ENCODE measurements around the gene JPH3.
A peak's percentile ranks its signal among the peaks of the same experiment; 100 is the strongest.

The JPH3 gene

DNA sequence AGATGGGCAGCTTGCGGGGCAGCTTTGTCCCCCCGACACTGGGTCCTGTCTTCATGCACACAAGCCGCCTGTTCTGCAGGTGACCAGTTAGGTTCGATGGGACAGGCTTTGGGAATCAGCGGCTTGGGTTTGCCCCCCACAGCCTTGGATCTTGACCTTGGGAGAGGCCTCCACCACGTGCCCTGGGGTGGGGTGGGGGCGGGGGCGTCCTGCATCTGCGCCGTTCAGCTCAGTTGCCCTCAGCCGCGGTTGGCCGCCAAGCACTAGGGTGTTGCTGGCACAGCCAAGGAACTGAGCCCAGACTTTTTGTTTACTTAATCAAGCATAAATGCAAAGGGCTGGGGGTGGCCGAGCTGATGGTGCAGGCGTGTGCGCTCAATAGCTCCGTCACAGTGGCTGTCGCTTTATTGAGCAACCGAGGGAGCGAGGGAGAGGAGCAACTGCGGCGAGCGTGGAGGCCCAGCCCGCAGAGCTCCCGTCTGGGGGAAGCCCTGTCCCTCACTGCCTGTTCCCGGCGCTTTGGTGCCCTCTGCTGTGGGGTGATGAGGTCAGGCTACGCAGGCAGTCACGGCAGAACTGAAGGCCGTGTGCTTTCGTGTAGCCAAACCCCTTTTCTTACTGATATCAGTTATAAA is 33.9 kb downstream of the JPH3 start:
- peaks cover under 1 to 2% of the 10 kb centered on the region in 2 donors for H3K9me3 ChIP-seq (ENCODE audit: control insufficient read depth in 1 of 2, low read length in 2 of 2)
- H3K36me3 ChIP-seq (ENCODE audit: control insufficient read depth in 1 of 2, insufficient read depth in 2 of 2, low read length in 2 of 2): no peaks in the 10 kb centered on the region
- peak overlapping the region; percentile 43 to 48 for H3K4me3 ChIP-seq (ENCODE audit: low read depth in 1 of 2, low read length in 2 of 2)
- no peak overlapping the region for H3K27ac ChIP-seq (ENCODE audit: low read depth, low read length)
- H3K27me3 ChIP-seq (ENCODE audit: control insufficient read depth in 1 of 2, insufficient read depth in 2 of 2, low read length in 2 of 2): no peaks in the 10 kb centered on the region
- peak overlapping the region; percentile 10 to 12 for H3K9ac ChIP-seq (ENCODE audit: low read depth in 1 of 2, low read length in 2 of 2)
- H3K4me1 ChIP-seq (ENCODE audit: control insufficient read depth in 1 of 2, insufficient read depth in 2 of 2, low read length in 2 of 2): peaks cover 4 to 12% of the 10 kb centered on the region in 2 donors

DNA sequence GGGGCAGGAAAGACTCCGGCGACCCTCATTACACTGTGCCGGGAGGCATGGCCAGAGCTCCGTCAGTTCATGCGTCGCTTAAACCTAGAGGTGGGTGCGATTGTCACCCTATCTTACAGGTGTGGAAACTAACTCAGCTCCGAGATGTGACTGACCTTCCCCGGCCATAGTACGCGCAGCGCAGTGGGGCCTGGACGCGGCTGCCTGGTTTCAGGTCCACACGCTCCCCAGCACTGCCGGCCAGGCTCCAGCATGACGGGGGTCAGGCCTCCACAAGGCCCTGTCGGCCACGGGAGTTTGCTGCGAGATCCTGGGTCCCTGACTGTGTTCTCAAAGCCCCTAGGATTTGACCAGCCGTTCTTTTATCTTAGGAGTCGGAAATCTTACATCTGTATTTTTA is 34.4 kb downstream of the JPH3 start:
- H3K27me3 ChIP-seq (ENCODE audit: control insufficient read depth in 1 of 2, insufficient read depth in 2 of 2, low read length in 2 of 2): no peaks in the 10 kb centered on the region
- H3K9ac ChIP-seq (ENCODE audit: low read depth in 1 of 2, low read length in 2 of 2): no peak overlapping the region
- no peak overlapping the region for H3K27ac ChIP-seq (ENCODE audit: low read depth, low read length)
- no peaks in the 10 kb centered on the region for H3K36me3 ChIP-seq (ENCODE audit: control insufficient read depth in 1 of 2, insufficient read depth in 2 of 2, low read length in 2 of 2)
- no peaks in the 10 kb centered on the region for H3K9me3 ChIP-seq (ENCODE audit: control insufficient read depth in 1 of 2, low read length in 2 of 2)
- peaks cover 4 to 12% of the 10 kb centered on the region in 2 donors for H3K4me1 ChIP-seq (ENCODE audit: control insufficient read depth in 1 of 2, insufficient read depth in 2 of 2, low read length in 2 of 2)
- no peak overlapping the region for H3K4me3 ChIP-seq (ENCODE audit: low read depth in 1 of 2, low read length in 2 of 2)

DNA sequence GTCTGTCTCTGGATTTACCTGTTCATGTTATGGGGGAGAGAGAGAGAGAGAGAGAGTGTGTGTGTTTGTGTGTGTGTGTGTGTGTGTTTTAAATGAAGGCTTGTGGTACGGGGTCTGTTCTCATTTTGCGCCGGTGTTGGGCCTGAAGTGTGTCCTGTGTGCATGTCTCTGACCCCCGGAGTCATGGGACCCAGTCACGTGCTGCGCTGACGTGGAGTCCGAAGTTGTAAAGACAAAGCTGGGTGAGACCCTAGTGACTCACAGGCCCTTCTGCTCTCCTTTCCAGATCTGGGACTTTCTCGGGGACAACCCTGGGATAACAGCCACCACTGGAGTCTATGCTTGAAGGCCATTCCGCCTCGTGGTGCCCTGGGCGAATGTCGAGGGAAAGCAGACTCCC is 35.0 kb downstream of the JPH3 start:
- Histone ChIP-seq H3K9ac (ENCODE audit: low read depth in 1 of 2, low read length in 2 of 2) (no peak overlapping the region), H3K4me1 (ENCODE audit: control insufficient read depth in 1 of 2, insufficient read depth in 2 of 2, low read length in 2 of 2) (peaks cover 4 to 12% of the 10 kb centered on the region in 2 donors), H3K4me3 (ENCODE audit: low read depth in 1 of 2, low read length in 2 of 2) (no peak overlapping the region), H3K27me3 (ENCODE audit: control insufficient read depth in 1 of 2, insufficient read depth in 2 of 2, low read length in 2 of 2) (no peaks in the 10 kb centered on the region), H3K9me3 (ENCODE audit: control insufficient read depth in 1 of 2, low read length in 2 of 2) (no peaks in the 10 kb centered on the region), H3K27ac (ENCODE audit: low read depth, low read length) (no peak overlapping the region), H3K36me3 (ENCODE audit: control insufficient read depth in 1 of 2, insufficient read depth in 2 of 2, low read length in 2 of 2) (no peaks in the 10 kb centered on the region)

DNA sequence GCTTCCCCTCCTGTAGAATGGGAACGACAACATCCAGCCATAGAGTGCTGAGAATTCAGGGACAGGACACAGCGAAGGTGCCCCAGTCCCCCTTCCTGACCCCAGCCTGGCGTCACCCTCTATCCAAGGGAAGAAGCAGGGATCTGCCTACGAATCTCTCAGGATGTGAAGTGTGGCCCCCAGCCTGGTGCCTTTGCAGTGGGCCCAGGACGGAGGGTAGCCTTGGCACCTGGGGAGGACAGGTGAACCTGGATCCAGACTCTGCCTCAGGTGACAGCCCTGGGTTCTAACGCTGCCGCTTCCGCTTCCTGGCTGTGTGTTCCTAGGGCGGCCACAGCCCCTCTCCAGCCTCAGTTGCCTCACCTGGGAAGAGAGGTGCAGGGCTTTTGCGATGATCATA is 36.4 kb downstream of the JPH3 start:
- peaks cover 4 to 12% of the 10 kb centered on the region in 2 donors for H3K4me1 ChIP-seq (ENCODE audit: control insufficient read depth in 1 of 2, insufficient read depth in 2 of 2, low read length in 2 of 2)
- H3K36me3 ChIP-seq (ENCODE audit: control insufficient read depth in 1 of 2, insufficient read depth in 2 of 2, low read length in 2 of 2): no peaks in the 10 kb centered on the region
- no peaks in the 10 kb centered on the region for H3K27me3 ChIP-seq (ENCODE audit: control insufficient read depth in 1 of 2, insufficient read depth in 2 of 2, low read length in 2 of 2)
- no peaks in the 10 kb centered on the region for H3K9me3 ChIP-seq (ENCODE audit: control insufficient read depth in 1 of 2, low read length in 2 of 2)
- H3K27ac ChIP-seq (ENCODE audit: low read depth, low read length): no peak overlapping the region
- H3K9ac ChIP-seq (ENCODE audit: low read depth in 1 of 2, low read length in 2 of 2): no peak overlapping the region
- H3K4me3 ChIP-seq (ENCODE audit: low read depth in 1 of 2, low read length in 2 of 2): no peak overlapping the region

DNA sequence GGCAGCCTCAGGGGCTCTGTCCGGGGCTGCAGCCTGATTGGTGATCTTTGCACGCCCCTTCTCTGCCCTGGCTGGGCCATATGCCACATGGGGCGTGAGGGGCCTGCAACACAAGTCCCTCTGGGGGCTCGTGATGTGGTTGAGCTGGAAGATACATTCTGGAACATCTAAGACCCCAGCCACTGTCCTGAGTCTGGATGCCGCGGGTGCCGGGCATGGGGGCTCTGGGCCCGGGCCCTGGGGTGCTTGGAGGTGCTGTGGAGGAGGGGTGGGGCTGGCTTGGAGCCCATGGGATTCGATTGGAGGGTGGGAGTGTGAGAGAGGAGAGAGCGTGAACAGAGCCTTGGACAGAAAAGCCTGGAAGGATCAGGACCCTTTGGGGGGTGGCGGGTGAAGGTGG is 39.4 kb downstream of the JPH3 start:
- H3K9ac ChIP-seq (ENCODE audit: low read depth in 1 of 2, low read length in 2 of 2): no peak overlapping the region
- H3K4me1 ChIP-seq (ENCODE audit: control insufficient read depth in 1 of 2, insufficient read depth in 2 of 2, low read length in 2 of 2): peaks cover 9 to 12% of the 10 kb centered on the region in 2 donors
- no peak overlapping the region for H3K27ac ChIP-seq (ENCODE audit: low read depth, low read length)
- H3K9me3 ChIP-seq (ENCODE audit: control insufficient read depth in 1 of 2, low read length in 2 of 2): no peaks in the 10 kb centered on the region
- H3K36me3 ChIP-seq (ENCODE audit: control insufficient read depth in 1 of 2, insufficient read depth in 2 of 2, low read length in 2 of 2): no peaks in the 10 kb centered on the region
- H3K27me3 ChIP-seq (ENCODE audit: control insufficient read depth in 1 of 2, insufficient read depth in 2 of 2, low read length in 2 of 2): no peaks in the 10 kb centered on the region
- H3K4me3 ChIP-seq (ENCODE audit: low read depth in 1 of 2, low read length in 2 of 2): no peak overlapping the region

DNA sequence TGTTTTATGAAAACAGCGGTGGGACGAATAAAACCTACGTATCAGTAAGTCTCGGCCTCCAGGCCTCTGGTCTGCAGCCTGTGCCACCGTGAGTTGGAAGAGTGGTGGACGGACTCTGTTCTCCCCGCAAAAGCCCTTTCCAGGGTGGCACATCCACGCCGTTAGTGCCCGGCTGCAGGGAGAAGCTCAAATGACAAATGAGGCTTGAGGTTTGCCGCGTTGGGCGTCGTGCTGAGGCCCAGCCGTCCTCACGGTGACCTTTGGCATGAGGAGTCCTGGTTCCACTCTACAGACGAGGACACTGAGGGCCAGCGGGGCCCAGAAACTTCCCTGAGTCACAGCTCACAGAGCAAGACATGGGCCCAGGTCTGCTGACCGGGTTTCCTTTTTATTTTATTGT is 40.2 kb downstream of the JPH3 start:
- Histone ChIP-seq H3K4me1 (ENCODE audit: control insufficient read depth in 1 of 2, insufficient read depth in 2 of 2, low read length in 2 of 2) (peaks cover 9 to 12% of the 10 kb centered on the region in 2 donors), H3K9me3 (ENCODE audit: control insufficient read depth in 1 of 2, low read length in 2 of 2) (no peaks in the 10 kb centered on the region), H3K27ac (ENCODE audit: low read depth, low read length) (no peak overlapping the region), H3K36me3 (ENCODE audit: control insufficient read depth in 1 of 2, insufficient read depth in 2 of 2, low read length in 2 of 2) (no peaks in the 10 kb centered on the region), H3K9ac (ENCODE audit: low read depth in 1 of 2, low read length in 2 of 2) (no peak overlapping the region), H3K4me3 (ENCODE audit: low read depth in 1 of 2, low read length in 2 of 2) (no peak overlapping the region), H3K27me3 (ENCODE audit: control insufficient read depth in 1 of 2, insufficient read depth in 2 of 2, low read length in 2 of 2) (no peaks in the 10 kb centered on the region)

DNA sequence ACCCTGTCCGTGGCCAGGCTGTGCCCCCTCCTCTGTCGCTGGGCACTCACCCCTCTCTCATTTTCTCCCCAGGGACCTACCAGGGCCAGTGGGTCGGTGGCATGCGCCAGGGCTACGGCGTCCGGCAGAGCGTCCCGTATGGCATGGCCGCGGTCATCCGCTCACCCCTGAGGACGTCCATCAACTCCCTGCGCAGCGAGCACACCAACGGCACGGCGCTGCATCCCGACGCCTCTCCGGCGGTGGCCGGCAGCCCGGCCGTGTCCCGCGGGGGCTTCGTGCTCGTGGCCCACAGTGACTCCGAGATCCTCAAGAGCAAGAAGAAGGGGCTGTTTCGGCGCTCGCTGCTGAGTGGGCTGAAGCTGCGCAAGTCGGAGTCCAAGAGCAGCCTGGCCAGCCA is 41.9 kb downstream of the JPH3 start:
- H3K9me3 ChIP-seq (ENCODE audit: control insufficient read depth in 1 of 2, low read length in 2 of 2): no peaks in the 10 kb centered on the region
- H3K9ac ChIP-seq (ENCODE audit: low read depth in 1 of 2, low read length in 2 of 2): no peak overlapping the region
- H3K4me1 ChIP-seq (ENCODE audit: control insufficient read depth in 1 of 2, insufficient read depth in 2 of 2, low read length in 2 of 2): peaks cover 9 to 12% of the 10 kb centered on the region in 2 donors
- H3K27me3 ChIP-seq (ENCODE audit: control insufficient read depth in 1 of 2, insufficient read depth in 2 of 2, low read length in 2 of 2): peaks cover 9 to 16% of the 10 kb centered on the region in 2 donors
- H3K36me3 ChIP-seq (ENCODE audit: control insufficient read depth in 1 of 2, insufficient read depth in 2 of 2, low read length in 2 of 2): no peaks in the 10 kb centered on the region
- no peak overlapping the region for H3K27ac ChIP-seq (ENCODE audit: low read depth, low read length)
- no peak overlapping the region for H3K4me3 ChIP-seq (ENCODE audit: low read depth in 1 of 2, low read length in 2 of 2)

DNA sequence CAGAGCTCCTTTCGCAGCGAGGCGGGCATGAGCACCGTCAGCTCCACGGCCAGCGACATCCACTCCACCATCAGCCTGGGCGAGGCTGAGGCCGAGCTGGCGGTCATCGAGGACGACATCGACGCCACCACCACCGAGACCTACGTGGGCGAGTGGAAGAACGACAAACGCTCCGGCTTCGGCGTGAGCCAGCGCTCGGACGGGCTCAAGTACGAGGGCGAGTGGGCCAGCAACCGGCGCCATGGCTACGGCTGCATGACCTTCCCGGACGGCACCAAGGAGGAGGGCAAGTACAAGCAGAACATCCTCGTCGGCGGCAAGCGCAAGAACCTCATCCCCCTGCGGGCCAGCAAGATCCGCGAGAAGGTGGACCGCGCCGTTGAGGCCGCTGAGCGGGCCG is 42.3 kb downstream of the JPH3 start:
- H3K4me1 ChIP-seq (ENCODE audit: control insufficient read depth in 1 of 2, insufficient read depth in 2 of 2, low read length in 2 of 2): peaks cover 9 to 12% of the 10 kb centered on the region in 2 donors
- no peaks in the 10 kb centered on the region for H3K36me3 ChIP-seq (ENCODE audit: control insufficient read depth in 1 of 2, insufficient read depth in 2 of 2, low read length in 2 of 2)
- H3K9ac ChIP-seq (ENCODE audit: low read depth in 1 of 2, low read length in 2 of 2): no peak overlapping the region
- H3K27me3 ChIP-seq (ENCODE audit: control insufficient read depth in 1 of 2, insufficient read depth in 2 of 2, low read length in 2 of 2): peaks cover 13 to 20% of the 10 kb centered on the region in 2 donors
- no peak overlapping the region for H3K27ac ChIP-seq (ENCODE audit: low read depth, low read length)
- H3K4me3 ChIP-seq (ENCODE audit: low read depth in 1 of 2, low read length in 2 of 2): no peak overlapping the region
- H3K9me3 ChIP-seq (ENCODE audit: control insufficient read depth in 1 of 2, low read length in 2 of 2): no peaks in the 10 kb centered on the region

DNA sequence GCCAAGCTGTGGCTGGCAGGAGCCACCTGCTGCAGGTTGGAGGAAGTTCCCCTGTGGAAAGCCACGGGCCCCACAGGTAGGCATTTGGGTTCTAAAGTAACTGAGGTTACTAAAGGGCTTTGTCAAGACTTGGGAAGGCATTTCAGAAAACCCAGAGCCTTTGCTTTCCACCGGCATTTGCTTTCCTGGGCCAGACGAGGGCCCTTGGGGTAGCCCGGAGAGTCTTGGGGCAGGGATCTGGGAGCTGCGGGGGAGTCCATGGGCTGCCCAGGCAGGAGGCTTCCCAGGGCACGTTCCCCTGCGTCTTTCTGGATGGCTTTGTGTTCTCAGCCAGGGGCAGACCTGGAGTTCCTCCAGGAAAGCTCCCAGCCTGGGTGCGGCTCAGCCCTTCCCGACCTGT is 43.5 kb downstream of the JPH3 start:
- peaks cover 9 to 12% of the 10 kb centered on the region in 2 donors for H3K4me1 ChIP-seq (ENCODE audit: control insufficient read depth in 1 of 2, insufficient read depth in 2 of 2, low read length in 2 of 2)
- H3K27ac ChIP-seq (ENCODE audit: low read depth, low read length): no peak overlapping the region
- H3K4me3 ChIP-seq (ENCODE audit: low read depth in 1 of 2, low read length in 2 of 2): peak overlapping the region in 1 of 2 donors; percentile 22
- H3K36me3 ChIP-seq (ENCODE audit: control insufficient read depth in 1 of 2, insufficient read depth in 2 of 2, low read length in 2 of 2): no peaks in the 10 kb centered on the region
- peaks cover 17 to 28% of the 10 kb centered on the region in 2 donors for H3K27me3 ChIP-seq (ENCODE audit: control insufficient read depth in 1 of 2, insufficient read depth in 2 of 2, low read length in 2 of 2)
- H3K9ac ChIP-seq (ENCODE audit: low read depth in 1 of 2, low read length in 2 of 2): no peak overlapping the region
- H3K9me3 ChIP-seq (ENCODE audit: control insufficient read depth in 1 of 2, low read length in 2 of 2): no peaks in the 10 kb centered on the region

DNA sequence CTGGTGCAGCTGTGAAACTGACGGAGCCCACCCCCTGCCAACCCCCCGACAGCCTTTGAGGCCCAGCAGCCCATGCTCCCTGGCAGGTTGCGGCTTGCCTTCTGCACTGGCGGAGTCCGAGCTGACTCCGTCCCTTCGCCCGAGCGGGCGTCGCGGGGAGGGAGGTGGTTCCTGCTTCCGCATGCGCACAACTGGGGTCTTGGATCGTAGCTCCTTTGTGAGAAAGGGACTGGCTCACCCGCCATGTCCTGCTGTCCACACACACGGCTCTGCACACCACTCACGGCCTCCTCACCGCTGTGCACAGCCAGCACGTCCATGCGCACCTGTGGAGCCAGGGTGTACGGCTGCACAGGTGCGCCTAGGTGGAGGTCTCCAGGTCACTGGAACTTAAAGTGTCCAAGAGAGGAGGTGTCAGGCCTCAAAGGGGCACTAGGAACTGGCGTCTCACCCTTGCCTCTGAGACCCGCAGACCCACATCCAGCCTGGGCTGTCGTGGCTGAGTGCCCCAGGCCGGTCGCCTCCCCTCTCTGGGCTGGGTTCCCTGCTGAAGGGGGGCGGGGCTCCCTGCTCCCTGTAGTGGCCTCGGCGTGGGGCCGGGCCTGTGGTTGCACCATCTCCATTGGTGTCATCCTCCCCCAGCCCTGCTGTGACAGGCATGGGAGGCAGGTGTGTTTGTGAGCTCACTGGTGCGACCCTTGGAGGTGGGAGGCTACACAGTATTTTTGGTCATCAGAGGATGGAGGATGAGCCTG is 45.3 kb downstream of the JPH3 start:
- Histone ChIP-seq H3K4me3 (ENCODE audit: low read depth in 1 of 2, low read length in 2 of 2) (no peak overlapping the region), H3K9ac (ENCODE audit: low read depth in 1 of 2, low read length in 2 of 2) (no peak overlapping the region), H3K9me3 (ENCODE audit: control insufficient read depth in 1 of 2, low read length in 2 of 2) (no peaks in the 10 kb centered on the region), H3K36me3 (ENCODE audit: control insufficient read depth in 1 of 2, insufficient read depth in 2 of 2, low read length in 2 of 2) (no peaks in the 10 kb centered on the region), H3K27me3 (ENCODE audit: control insufficient read depth in 1 of 2, insufficient read depth in 2 of 2, low read length in 2 of 2) (peaks cover 17 to 28% of the 10 kb centered on the region in 2 donors), H3K4me1 (ENCODE audit: control insufficient read depth in 1 of 2, insufficient read depth in 2 of 2, low read length in 2 of 2) (peaks cover 9 to 12% of the 10 kb centered on the region in 2 donors), H3K27ac (ENCODE audit: low read depth, low read length) (no peak overlapping the region)
